Measurements from ENCODE around the gene DENND2A. TPM values are rescaled to one million over a fixed set of nuclear protein-coding genes. Genes with fewer than 3 reads are reported as not detected.

Gene DENND2A
- total RNA-seq, 1 donor from 2014 or later = not detected

GRCh38 chr7:140661124-140661523 is 20.5 kb upstream of the DENND2A start:
- no peaks in the 10 kb centered on the region for H3K9me3 Mint-ChIP-seq
- ChIA-PET POLR2A (interaction anchor here (0.6 kb wide), 1 partner anchor 271 kb away, joined by 3 read pairs; no protein-coding TSS in a partner anchor), CTCF (no interaction called here)
- ATAC-seq (ENCODE audit: low read depth) (no peak), DNase-seq (no peak)
- H3K36me3 Mint-ChIP-seq (ENCODE audit: low read depth) = no peaks in the 10 kb centered on the region
- no peak overlapping the region for H3K4me3 Mint-ChIP-seq
- intact Hi-C loops (cut with micrococcal nuclease) = no loop called here
- H3K27me3 Mint-ChIP-seq = no peaks in the 10 kb centered on the region
- TF ChIP-seq, protein P1, sequence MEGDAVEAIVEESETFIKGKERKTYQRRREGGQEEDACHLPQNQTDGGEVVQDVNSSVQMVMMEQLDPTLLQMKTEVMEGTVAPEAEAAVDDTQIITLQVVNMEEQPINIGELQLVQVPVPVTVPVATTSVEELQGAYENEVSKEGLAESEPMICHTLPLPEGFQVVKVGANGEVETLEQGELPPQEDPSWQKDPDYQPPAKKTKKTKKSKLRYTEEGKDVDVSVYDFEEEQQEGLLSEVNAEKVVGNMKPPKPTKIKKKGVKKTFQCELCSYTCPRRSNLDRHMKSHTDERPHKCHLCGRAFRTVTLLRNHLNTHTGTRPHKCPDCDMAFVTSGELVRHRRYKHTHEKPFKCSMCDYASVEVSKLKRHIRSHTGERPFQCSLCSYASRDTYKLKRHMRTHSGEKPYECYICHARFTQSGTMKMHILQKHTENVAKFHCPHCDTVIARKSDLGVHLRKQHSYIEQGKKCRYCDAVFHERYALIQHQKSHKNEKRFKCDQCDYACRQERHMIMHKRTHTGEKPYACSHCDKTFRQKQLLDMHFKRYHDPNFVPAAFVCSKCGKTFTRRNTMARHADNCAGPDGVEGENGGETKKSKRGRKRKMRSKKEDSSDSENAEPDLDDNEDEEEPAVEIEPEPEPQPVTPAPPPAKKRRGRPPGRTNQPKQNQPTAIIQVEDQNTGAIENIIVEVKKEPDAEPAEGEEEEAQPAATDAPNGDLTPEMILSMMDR (IDR thresholded peaks at IDR 0.05) = no peak
- no peak overlapping the region for H3K27ac Mint-ChIP-seq
- peaks cover 12% of the 10 kb centered on the region for H3K4me1 Mint-ChIP-seq

DNA sequence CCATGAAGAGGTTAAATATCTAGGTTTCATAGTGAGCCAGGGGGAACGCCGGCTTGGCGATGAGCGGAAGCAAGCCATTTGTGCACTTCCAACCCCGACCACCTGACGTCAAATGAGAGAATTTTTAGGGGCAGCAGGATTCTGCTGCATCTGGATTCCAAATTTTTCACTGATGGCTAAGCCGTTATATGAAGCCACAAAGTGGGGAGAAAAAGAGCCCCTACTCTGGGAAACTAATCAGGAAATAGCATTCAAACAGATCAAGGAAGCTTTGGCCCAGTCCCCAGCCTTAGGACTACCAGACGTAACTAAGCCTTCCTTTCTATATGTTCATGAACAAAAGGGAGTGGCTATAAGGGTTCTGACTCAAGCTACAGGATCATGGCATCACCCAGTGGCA is 19.2 kb upstream of the DENND2A start:
- ChIA-PET CTCF (no interaction called here), POLR2A (no interaction called here)
- intact Hi-C loops (cut with micrococcal nuclease) = loop anchor here (5.0 kb wide), 1 partner anchor 352 kb away; the partner anchor contains the start of gene MRPS33
- peaks cover 16% of the 10 kb centered on the region for H3K4me1 Mint-ChIP-seq
- TF ChIP-seq, protein P1 (IDR thresholded peaks at IDR 0.05) = no peak
- DNase-seq (no peak), ATAC-seq (ENCODE audit: low read depth) (no peak)
- H3K4me3 Mint-ChIP-seq = no peak overlapping the region
- no peak overlapping the region for H3K27ac Mint-ChIP-seq
- H3K27me3 Mint-ChIP-seq = no peaks in the 10 kb centered on the region
- no peaks in the 10 kb centered on the region for H3K36me3 Mint-ChIP-seq (ENCODE audit: low read depth)
- H3K9me3 Mint-ChIP-seq = no peaks in the 10 kb centered on the region

- no peaks in the 10 kb centered on the region for H3K9me3 Mint-ChIP-seq
- DNase-seq (no peak), ATAC-seq (ENCODE audit: low read depth) (no peak)
- H3K36me3 Mint-ChIP-seq (ENCODE audit: low read depth) = no peaks in the 10 kb centered on the region
- H3K4me3 Mint-ChIP-seq = no peak overlapping the region
- peaks cover 20% of the 10 kb centered on the region for H3K4me1 Mint-ChIP-seq
- H3K27me3 Mint-ChIP-seq = peaks cover 2% of the 10 kb centered on the region
- TF ChIP-seq, protein P1 (IDR thresholded peaks at IDR 0.05) = no peak
- H3K27ac Mint-ChIP-seq = no peak overlapping the region
- ChIA-PET POLR2A (no interaction called here), CTCF (no interaction called here)
- intact Hi-C loops (cut with micrococcal nuclease) = loop anchor here (2.0 to 5.0 kb wide), 2 partner anchors 354 to 465 kb away; partner anchors contain the start of gene MRPS33
Measured at GRCh38 chr7:140657891-140658290, 17.3 kb upstream of the DENND2A start.

- TF ChIP-seq, protein P1 (IDR thresholded peaks at IDR 0.05) = no peak
- peaks cover 20% of the 10 kb centered on the region for H3K4me1 Mint-ChIP-seq
- ChIA-PET POLR2A (interaction anchor here (0.5 to 1.4 kb wide), 3 partner anchors 16 to 179 kb away, joined by 3 to 7 read pairs (median 4); partner anchors contain the start of gene ADCK2), CTCF (interaction anchor here (1.2 to 1.9 kb wide), 2 partner anchors 139 to 355 kb away, joined by 3 to 4 read pairs; no protein-coding TSS in a partner anchor)
- peak overlapping the region; percentile 79 for H3K4me3 Mint-ChIP-seq
- no peak for DNase-seq
- no peaks in the 10 kb centered on the region for H3K9me3 Mint-ChIP-seq
- peak overlapping the region; percentile 90 for H3K27ac Mint-ChIP-seq
- intact Hi-C loops (cut with micrococcal nuclease) = loop anchor here (1.0 to 5.0 kb wide), 3 partner anchors 16 to 464 kb away; partner anchors contain the start of gene MRPS33
- peak; percentile 93 for ATAC-seq (ENCODE audit: low read depth)
- peaks cover 2% of the 10 kb centered on the region for H3K27me3 Mint-ChIP-seq
- H3K36me3 Mint-ChIP-seq (ENCODE audit: low read depth) = no peaks in the 10 kb centered on the region
Measured at GRCh38 chr7:140656548-140657515, 16.2 kb upstream of the DENND2A start.
